ENCODE measurements around the gene LDLRAD3. TPM values are rescaled to one million over a fixed set of nuclear protein-coding genes. Genes with fewer than 3 reads are reported as not detected.

Gene LDLRAD3
- total RNA-seq, 1 experiment from 2014 or later: 28.1 TPM

DNA sequence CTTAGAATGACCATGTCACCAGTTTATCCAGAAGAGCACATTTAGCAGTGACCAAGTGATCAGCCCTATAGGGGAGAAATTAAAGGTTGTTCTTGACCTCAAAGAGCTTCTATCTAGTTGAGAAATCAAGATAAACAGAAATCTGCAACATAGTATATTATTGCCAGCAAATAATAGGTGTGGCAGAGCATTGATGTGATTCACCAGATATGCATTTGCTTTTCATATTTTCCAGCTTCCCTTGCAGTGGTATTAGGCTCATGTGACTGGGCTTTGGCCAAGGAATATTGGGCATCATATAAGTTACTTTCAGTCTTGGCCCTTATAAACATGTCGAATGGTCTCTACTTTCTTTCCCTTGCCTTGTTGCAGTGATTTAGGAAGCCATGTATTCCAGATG lies 310.9 kb downstream of the LDLRAD3 start:
- TF ChIP-seq POLR2AphosphoS5 (IDR thresholded peaks at IDR 0.05; ENCODE audit: low read depth, low read length) (no peak), TCF7L2 (IDR thresholded peaks at IDR 0.05; ENCODE audit: low read depth, low read length) (no peak), SIN3A (IDR thresholded peaks at IDR 0.05; ENCODE audit: borderline replicate concordance, insufficient read depth, low read depth, low read length) (no peak)
- TF ChIP-seq, protein P1, sequence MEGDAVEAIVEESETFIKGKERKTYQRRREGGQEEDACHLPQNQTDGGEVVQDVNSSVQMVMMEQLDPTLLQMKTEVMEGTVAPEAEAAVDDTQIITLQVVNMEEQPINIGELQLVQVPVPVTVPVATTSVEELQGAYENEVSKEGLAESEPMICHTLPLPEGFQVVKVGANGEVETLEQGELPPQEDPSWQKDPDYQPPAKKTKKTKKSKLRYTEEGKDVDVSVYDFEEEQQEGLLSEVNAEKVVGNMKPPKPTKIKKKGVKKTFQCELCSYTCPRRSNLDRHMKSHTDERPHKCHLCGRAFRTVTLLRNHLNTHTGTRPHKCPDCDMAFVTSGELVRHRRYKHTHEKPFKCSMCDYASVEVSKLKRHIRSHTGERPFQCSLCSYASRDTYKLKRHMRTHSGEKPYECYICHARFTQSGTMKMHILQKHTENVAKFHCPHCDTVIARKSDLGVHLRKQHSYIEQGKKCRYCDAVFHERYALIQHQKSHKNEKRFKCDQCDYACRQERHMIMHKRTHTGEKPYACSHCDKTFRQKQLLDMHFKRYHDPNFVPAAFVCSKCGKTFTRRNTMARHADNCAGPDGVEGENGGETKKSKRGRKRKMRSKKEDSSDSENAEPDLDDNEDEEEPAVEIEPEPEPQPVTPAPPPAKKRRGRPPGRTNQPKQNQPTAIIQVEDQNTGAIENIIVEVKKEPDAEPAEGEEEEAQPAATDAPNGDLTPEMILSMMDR (IDR thresholded peaks at IDR 0.05): no peak
- TF ChIP-seq, protein P2, sequence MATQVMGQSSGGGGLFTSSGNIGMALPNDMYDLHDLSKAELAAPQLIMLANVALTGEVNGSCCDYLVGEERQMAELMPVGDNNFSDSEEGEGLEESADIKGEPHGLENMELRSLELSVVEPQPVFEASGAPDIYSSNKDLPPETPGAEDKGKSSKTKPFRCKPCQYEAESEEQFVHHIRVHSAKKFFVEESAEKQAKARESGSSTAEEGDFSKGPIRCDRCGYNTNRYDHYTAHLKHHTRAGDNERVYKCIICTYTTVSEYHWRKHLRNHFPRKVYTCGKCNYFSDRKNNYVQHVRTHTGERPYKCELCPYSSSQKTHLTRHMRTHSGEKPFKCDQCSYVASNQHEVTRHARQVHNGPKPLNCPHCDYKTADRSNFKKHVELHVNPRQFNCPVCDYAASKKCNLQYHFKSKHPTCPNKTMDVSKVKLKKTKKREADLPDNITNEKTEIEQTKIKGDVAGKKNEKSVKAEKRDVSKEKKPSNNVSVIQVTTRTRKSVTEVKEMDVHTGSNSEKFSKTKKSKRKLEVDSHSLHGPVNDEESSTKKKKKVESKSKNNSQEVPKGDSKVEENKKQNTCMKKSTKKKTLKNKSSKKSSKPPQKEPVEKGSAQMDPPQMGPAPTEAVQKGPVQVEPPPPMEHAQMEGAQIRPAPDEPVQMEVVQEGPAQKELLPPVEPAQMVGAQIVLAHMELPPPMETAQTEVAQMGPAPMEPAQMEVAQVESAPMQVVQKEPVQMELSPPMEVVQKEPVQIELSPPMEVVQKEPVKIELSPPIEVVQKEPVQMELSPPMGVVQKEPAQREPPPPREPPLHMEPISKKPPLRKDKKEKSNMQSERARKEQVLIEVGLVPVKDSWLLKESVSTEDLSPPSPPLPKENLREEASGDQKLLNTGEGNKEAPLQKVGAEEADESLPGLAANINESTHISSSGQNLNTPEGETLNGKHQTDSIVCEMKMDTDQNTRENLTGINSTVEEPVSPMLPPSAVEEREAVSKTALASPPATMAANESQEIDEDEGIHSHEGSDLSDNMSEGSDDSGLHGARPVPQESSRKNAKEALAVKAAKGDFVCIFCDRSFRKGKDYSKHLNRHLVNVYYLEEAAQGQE (IDR thresholded peaks at IDR 0.05; ENCODE audit: insufficient read depth in 1 of 2, low read depth in 2 of 2, low read length in 1 of 2): no peak

DNA sequence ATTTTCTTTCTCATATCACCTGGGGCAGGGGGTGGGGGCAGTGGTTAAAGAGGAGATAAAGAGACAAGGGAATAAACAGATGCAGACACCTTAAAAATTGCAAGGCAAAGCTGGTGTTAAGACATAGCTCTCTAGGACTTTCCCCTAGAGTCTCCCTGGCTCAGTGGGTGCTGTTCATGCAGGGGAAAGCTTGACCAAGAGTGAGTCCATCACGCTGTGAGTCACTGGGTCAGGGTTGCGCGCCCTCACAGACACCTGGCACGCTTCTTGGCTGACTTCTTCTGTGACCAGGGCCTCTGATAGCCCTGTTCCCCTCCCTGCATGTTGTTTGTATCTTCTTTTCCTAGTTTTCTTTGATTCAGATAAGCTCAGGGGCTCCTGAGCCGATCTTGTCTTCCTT lies 313.5 kb downstream of the LDLRAD3 start:
- DNase-seq (ENCODE audit: low read depth, low spot score) (no peak), ATAC-seq (no peak)
- no TSS peak for BruUV-seq (replicated peaks)
- Histone ChIP-seq H3K36me3 (ENCODE audit: control insufficient read depth, insufficient read depth, low read length) (no peaks in the 10 kb centered on the region), H3K9me3 (ENCODE audit: control insufficient read depth, insufficient read depth, low read depth, low read length) (no peaks in the 10 kb centered on the region), H3K4me1 (ENCODE audit: control insufficient read depth, insufficient read depth, low read length) (no peaks in the 10 kb centered on the region), H3K27ac (ENCODE audit: low read length) (no peak overlapping the region), H3K4me3 (ENCODE audit: low read depth in 2 of 2, low read length in 2 of 2) (no peak overlapping the region), H3K27me3 (ENCODE audit: control insufficient read depth, insufficient read depth, low read length) (no peaks in the 10 kb centered on the region)
- TF ChIP-seq, protein P1 (IDR thresholded peaks at IDR 0.05): no peak
- ChIA-PET CTCF (interaction anchor here (2.7 kb wide), 1 partner anchor 435 kb away, joined by 32 read pairs; no protein-coding TSS in a partner anchor), POLR2A (no interaction called here)
- intact Hi-C loops (cut with micrococcal nuclease; ENCODE audit: unreplicated experiment): loop anchor here (10.0 kb wide), 1 partner anchor 103 kb away; no protein-coding TSS in a partner anchor
- in situ Hi-C loops (cut with HindIII; ENCODE audit: low pct_unique_long_range_greater_than_20kb, low sequenced_read_pairs): no loop called here

More for the DNA sequence above, 310.9 kb downstream of the LDLRAD3 start:
- CTCF ChIA-PET: no interaction called here
- in situ Hi-C loops (cut with HindIII; ENCODE audit: low pct_unique_long_range_greater_than_20kb, low sequenced_read_pairs): no loop called here
- ATAC-seq (no peak), DNase-seq (ENCODE audit: low read depth, low spot score) (no peak)
- H3K27ac ChIP-seq (ENCODE audit: low read length): no peak overlapping the region
- intact Hi-C loops (cut with micrococcal nuclease; ENCODE audit: unreplicated experiment): loop anchor here (10.0 kb wide), 1 partner anchor 100 kb away; no protein-coding TSS in a partner anchor
- H3K36me3 ChIP-seq (ENCODE audit: control insufficient read depth, insufficient read depth, low read length): no peaks in the 10 kb centered on the region
- no peaks in the 10 kb centered on the region for H3K4me1 ChIP-seq (ENCODE audit: control insufficient read depth, insufficient read depth, low read length)
- POLR2A ChIA-PET: no interaction called here
- no peaks in the 10 kb centered on the region for H3K27me3 ChIP-seq (ENCODE audit: control insufficient read depth, insufficient read depth, low read length)
- no peak overlapping the region for H3K4me3 ChIP-seq (ENCODE audit: low read depth in 2 of 2, low read length in 2 of 2)
- H3K9me3 ChIP-seq (ENCODE audit: control insufficient read depth, insufficient read depth, low read depth, low read length): no peaks in the 10 kb centered on the region
- no TSS peak for BruUV-seq (replicated peaks)

Data from Panc1 (cell line).